Activated CD8-positive, alpha-beta memory T cell treated with anti-CD3 and anti-CD28 coated beads, Interleukin-2, amount 50 U/mL, for 4 hours (primary cell): ENCODE results near the gene SNX4.
A peak's percentile ranks its signal among the peaks of the same experiment; 100 is the strongest.
"Not testable (repeated sequence)": the region's sequence is repeated elsewhere in the genome, so short reads cannot be mapped to it uniquely, and the experiment has no call there.

Source experiments
- DNase-seq: peaks from one replicate; pipeline ENCODE4 v3.0.0-alpha.2; 2020

Gene SNX4

GRCh38 chr3:125519678-125520562 is at the start of gene SNX4:
Gene SNX4 (minus strand): TSS chr3:125520202. CDS start chr3:125520172, 30 bp downstream.
- peak; percentile 82 for DNase-seq

DNA sequence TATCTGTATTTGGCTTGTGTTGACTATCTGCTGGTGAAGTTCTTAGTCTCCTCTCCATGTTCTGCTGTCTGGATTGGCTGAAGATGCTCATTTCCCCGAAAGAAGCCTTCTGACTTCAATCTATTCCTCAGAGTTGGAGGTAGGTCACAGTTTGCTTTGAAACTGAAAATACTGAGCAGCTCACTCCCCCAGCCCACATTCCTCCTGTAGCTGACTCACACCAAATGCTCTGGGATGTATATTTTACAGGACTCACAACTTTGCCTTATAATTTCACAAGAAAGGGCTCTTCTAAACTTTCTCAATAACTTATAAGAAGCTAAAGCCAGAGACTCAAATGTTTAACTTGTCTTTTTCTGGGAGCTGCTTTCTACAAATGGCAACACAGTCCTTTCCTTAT is 36.3 kb upstream of the SNX4 start:
- no peak for DNase-seq

DNA sequence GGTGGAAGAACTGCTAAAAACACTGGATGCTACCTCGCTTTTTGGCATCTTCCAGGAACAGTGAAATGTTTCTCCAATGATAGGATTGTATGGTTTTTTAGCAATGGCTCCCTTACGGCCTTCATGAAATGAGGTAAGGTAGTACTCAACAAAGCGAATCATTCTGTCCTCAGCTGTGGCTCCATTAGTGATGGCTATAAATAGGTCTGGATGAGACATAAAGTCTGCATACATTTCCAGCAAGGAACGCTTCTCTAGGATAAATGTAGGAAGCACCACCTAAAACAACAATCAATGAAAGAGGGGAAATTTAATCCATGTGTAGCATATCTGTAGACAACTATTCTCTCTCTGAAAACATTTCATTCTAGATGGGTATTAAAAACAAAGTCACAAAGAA is 32.4 kb upstream of the SNX4 start:
- no peak for DNase-seq

DNA sequence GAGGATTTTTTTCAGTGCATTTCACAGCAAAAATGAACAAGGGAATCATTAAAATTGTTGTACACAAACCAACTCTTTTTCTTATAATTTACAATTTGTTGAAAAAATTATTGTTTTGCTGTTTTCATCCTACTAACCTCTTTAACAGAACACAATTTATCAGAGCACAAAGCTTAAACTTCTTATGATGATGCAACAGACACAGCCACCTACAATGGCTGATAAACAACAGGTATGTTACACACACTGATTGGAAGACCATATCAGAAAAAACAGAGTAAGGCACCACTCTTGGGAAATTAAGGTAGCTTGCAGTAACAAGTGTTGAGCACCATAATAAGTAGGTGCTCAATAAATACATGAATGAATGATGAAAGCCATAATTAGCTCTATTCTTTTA is 8.9 kb upstream of the SNX4 start:
- DNase-seq = no peak

DNA sequence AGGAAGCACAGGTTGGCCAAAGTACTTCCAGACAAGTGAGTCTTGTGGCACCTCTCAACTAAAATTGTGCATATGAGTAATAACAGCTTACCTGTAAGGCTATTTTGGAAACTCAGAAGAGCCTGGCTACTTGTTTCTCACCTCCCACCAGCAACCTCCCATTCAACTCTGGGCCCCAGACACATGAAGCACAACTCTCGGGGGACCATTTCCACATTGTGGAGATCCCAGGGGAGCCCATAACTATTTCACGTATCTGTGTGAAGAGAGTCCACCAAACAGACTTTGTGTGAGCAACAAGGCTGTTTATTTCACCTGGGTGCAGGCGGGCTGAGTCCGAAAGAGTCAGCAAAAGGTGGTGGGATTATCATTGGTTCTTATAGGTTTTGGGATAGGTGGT is 5.2 kb upstream of the SNX4 start:
- DNase-seq = no peak

- DNase-seq = not testable (repeated sequence)
Measured at GRCh38 chr3:125520563-125520919, 539 bp upstream of the SNX4 start.

DNA sequence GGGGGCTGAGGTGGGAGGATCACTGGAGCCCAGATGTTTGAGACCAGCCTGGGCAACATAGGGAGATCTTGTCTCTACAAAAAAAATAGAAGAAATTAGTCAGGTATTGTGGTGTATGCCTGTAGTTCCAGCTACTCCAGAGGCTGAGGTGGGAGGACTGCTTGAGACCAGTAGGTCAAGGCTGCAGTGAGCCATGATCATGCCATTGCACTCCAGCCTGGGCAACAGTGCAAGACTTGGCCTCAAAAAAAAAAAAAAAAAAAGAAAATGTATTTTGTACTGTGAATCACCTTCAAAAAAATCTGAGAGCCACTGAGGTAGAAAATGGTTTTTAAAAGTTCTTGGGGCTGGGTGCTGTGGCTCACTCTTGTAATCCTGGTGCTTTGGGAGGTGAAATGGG is 4.6 kb downstream of the SNX4 start:
- no peak for DNase-seq

DNA sequence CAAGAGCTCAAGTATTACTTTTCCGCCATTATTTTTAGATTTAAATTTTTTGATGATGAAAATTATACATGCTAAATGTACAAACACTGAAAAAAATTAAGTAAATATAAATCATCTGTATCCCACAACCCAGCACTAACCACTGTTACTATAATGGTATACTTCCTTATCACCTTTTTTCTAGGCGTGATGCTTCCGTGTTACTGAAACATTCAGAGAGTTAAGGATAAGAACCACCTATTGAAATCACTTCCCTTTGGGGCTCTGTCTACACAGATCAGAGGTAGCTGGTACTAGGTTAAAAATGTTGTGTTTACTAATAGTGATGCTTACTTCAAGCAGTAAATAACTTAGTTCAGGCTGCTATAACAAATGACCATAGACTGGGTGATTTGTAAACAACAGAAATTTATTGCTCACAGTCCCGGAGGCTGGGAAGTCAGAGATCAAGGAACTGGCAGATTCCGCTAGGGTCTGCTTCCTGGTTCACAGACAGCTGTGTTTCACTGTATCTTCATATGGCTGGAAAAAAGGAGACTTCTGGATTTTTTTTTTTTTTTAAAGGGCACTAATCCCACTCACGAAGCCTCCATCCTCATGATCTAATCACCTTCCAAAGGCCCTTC is 6.4 kb downstream of the SNX4 start:
- DNase-seq = no peak

- DNase-seq = no peak
Measured at GRCh38 chr3:125512135-125512920, 7.7 kb downstream of the SNX4 start.

DNA sequence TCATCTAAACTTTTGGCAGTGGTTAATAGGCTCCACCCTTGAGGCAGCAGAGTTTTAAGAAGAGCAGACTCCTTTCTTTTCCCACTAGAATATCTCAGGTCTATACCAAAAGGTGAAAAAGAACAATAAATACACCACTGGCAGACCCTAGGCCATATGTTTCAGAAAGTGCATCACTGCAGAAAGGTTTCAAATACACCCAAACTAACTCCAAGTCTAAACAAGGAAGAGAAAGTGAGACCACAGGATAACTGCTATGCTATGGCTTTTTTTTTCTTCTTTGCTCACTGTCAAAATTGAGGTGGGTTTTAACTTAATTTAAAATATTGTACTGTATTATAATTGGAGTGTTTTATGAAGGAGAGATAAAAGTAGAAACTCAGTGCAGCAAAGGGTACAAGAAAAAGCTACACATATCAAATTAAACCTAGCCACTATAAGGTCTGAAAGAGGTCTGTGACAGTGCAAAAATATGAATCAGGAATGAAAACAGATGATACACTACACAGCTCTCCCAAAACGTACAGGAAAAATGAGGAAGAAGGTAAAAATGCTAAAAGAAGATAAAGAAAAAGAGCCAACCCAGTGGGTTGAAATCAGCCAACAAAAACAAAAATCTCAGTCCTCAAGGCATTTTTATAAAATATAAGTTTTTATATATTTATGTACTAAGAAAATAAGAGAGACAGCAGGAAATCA is 8.4 kb downstream of the SNX4 start:
- DNase-seq = no peak

DNA sequence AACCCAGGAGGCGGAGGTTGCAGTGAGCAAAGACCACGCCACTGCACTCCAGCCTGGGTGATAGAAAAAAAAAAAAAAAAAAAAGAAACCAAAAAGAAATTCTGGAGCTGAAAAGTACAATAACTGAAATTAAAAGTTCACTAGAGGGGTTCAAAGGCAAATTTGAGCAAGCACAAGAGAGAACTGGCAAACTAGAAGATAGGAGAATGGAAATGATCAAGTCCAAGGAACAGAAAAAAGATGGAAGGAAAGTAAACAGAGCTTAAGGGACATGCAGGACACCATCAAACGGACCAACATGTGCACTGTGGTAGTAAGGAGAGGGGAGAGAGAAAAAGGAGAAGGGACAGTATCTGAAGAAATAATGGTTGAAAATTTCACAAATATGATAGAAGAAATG is 12.9 kb downstream of the SNX4 start:
- DNase-seq = no peak

GRCh38 chr3:125498630-125499029 is 21.4 kb downstream of the SNX4 start:
- no peak for DNase-seq

DNA sequence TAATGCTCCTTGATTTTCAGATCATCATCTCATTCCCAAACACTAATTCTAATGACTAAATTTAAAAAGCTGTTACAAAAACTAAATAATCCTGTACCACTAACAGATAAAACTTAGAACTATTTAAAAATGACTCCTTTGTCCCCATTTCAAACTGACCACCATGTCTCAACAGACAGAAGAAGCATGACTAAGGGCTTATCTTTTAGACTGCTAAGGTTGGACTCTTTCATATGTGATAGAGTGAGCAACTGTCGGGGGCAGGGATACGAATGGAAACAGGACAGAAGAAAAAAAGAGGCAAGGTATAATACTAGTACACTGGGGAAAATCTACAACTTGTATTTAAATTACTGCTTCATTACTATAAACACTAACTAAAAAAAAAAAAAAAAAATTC is 23.3 kb downstream of the SNX4 start:
- no peak for DNase-seq

DNA sequence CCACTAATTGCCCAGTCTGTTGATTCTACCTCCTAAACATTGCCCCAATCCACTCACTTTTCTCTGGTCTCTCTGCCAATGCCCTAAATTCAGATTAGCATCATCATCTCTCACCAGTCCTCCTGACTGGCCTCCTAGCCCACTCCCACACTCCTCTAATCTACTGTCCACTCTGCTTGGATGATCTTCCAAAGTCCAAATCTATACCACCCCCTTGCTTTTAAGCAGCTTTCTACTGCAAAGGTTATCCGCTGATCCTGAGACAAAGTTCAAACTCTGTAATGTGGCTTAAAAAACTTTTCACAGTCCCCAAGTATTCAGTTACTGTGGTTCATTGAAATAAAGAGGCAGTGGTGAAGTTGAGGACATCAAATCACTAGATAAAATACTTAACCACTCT is 37.6 kb downstream of the SNX4 start:
- no peak for DNase-seq

DNA sequence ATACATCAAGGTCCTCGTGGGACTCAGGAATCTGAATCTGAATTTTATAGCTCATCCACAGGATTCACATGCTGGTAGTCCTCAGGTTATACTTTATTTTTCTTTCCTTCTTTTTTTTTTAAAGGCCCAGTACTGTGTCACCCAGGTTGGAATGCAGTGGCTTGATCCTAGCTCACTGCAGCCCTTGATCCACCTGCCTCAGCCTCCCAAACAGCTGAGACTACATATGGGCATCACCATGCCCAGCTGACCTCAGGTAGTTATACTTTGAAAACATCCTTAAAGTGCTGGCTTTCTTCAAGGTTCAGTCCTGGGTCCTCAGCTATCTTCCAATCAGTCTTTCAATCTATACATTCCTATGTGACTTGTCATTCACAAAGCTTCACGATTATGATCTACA is 38.2 kb downstream of the SNX4 start:
- no peak for DNase-seq

DNA sequence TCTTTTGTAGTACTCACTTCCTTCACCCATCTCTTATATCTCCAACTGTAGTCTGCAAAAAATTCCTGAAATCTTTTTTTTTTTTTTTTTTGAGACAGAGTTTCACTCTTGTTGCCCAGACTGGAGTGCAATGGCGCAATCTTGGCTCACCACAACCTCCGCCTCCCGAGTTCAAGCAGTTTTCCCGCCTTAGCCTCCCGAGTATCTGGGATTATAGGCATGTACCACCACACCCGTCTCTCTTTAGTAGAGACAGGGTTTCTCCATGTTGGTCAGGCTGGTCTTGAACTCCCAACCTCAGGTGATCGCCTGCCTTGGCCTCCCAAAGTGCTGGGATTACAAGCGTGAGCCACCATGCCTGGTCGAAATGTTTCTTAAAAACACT is 38.6 kb downstream of the SNX4 start:
- not testable (repeated sequence) for DNase-seq

DNA sequence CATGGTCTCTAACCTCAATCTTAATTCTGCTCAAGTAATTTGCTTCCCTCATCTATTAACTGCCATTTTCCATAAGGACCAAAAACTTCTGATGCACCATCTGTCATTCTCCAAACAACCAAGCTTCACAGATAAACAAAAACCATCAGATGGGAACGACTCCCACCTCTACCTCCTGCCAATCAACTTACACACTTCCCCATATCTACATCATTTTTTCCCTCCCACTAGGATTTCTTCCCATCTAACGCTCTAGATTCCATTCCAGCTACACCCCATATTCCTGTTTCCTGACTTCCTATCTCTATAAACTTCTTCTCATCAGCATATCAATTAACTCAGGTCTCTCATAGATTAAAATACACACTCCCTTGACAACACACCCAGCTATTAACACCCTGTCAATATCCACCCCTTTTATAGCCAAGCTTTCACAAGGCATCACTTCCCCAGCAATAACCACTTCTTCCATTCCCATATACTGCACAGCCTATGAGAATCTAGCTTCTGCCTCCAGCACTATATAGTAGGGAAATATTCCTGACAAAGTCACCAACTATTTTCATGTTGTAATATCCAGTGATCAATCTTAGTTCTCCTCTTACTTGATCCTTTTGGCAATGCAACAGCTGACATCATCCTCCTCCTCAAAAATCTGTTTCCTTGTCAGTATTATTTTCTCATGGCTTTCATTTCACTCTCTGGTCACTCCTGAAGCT is 39.2 kb downstream of the SNX4 start:
- DNase-seq = no peak

DNA sequence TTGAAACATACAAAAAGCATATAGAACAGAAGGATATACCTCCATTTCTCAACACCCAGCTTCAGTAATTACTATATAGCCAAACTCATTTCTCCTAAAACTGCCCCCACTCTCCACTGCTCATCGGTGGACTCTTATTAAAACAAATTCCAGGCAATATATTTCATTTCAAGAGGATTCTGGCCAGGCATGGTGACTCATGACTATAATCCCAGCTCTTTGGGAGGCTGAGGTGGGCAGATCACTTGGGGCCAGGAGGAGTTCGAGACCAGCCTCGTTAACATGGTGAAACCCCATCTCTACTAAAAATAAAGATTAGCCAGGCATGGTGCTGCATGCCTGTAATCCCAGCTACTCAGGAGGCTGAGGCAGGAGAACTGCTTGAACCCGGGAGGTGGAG is 40.9 kb downstream of the SNX4 start:
- DNase-seq = no peak

GRCh38 chr3:125478326-125478725 is 41.7 kb downstream of the SNX4 start:
- DNase-seq = no peak

DNA sequence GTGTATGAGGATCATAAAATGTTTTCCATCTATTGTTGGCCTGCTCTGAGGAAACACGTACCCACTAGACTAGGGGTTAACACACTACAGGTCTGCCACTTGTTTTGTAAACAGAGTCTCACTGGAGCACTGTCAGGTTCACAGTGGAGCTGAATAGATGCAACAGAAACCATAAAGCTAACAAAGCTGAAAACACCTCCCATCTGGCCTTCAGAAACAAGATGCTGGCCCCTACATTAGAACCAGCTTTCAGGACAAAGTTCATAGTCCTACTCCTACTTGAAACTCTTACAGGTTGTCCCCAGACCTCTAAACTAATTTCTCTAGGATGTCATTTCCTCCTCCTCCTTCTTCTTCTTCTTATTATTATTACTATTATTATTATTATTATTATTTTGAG is 42.3 kb downstream of the SNX4 start:
- no peak for DNase-seq

DNA sequence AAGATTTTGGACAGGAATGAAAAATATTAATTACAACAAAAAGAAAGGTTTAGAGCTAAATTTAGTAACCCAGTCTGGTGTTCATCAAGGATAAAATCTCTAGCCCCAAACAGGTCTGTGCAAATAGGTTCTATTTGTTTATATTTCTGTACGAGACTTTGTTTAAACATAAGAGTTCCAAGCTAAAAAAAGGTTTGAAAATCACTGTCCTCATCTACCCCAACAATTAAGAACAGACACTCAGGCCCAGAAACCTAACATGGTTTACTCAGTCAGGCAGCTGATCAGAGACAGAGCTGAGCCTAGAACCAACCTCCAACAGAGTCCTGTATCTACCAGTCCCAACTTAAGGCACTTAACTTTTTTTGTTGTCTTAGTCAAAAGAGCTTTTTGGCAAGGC is 49.3 kb downstream of the SNX4 start:
- DNase-seq = no peak

DNA sequence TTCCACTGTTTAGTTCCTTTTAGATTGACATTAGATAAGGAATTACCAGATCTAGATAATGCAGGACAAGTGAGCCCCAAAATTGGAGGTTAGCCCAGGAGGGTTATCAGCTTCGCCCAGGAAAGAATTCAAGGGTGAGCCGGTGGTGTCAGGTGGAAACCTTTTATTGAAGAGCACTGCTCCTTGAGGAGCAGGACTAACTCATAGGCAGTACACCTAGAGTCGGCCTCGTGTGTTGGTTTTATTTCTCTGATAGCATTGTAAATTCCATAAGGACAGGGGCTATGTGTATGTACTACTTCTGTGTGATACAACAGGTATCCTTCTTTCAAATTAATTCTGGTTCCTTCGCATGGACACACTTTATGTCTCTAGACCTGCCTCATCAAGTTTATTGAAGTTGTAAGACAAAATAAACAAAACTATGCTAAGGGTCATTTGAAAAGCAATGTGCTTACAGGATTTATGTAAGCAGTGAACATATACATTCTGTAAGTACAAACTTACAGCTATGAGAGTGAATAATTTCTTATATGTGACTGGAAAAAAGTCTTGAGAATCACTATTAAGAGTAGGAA is 57.2 kb downstream of the SNX4 start:
- DNase-seq = no peak
